Gastrocnemius medialis (tissue), 4 donors: ENCODE measurements around the gene ATP5F1D.

Source experiments
- POLR2A ChIP-seq, 2 donors: fragments of 450-650 bp; IDR thresholded peaks; one replicate each; pipeline ENCODE4 v1.6.1; 2017; ENCODE audit warnings: antibody characterized with exemption in 2 of 2, mild to moderate bottlenecking in 2 of 2, moderate library complexity in 2 of 2
- TF ChIP-seq, protein P1 (sequence below), 5 experiments: fragments of 450-650 bp in 3 of 5; fragments of 200-600 bp in 2 of 5; sonication (generic) in 2 of 5; IDR thresholded peaks in 4 of 5; conservative IDR thresholded peaks in 1 of 5; 1 replicate in 4 of 5; 2 replicates in 1 of 5; pipeline ENCODE4 v1.5.1; 2016 to 2019; ENCODE audit warnings: antibody characterized with exemption in 5 of 5, mild to moderate bottlenecking in 3 of 5, moderate library complexity in 3 of 5

DNA sequence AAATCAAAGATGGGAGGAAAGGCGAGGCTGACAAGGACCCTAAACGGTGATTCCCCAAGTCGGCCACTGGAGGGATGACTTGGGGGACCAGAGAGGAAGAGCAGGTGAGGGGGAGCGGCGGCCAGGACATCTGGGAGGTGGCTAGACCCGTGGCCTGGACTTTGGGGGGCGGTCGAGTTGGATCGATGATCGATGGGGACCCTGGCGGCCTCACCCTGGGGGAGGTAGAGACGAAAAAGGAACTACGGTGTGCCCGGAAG lies 19.9 kb downstream of the ATP5F1D start:
- TF ChIP-seq, protein P1, sequence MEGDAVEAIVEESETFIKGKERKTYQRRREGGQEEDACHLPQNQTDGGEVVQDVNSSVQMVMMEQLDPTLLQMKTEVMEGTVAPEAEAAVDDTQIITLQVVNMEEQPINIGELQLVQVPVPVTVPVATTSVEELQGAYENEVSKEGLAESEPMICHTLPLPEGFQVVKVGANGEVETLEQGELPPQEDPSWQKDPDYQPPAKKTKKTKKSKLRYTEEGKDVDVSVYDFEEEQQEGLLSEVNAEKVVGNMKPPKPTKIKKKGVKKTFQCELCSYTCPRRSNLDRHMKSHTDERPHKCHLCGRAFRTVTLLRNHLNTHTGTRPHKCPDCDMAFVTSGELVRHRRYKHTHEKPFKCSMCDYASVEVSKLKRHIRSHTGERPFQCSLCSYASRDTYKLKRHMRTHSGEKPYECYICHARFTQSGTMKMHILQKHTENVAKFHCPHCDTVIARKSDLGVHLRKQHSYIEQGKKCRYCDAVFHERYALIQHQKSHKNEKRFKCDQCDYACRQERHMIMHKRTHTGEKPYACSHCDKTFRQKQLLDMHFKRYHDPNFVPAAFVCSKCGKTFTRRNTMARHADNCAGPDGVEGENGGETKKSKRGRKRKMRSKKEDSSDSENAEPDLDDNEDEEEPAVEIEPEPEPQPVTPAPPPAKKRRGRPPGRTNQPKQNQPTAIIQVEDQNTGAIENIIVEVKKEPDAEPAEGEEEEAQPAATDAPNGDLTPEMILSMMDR (IDR thresholded peaks at IDR 0.05 in 4 of 5, conservative IDR thresholded peaks at IDR 0.05 in 1 of 5) = peak in 3 of 5 experiments; percentile 16 to 52 (median 36)
- TF ChIP-seq POLR2A (IDR thresholded peaks at IDR 0.05) = no peak
